LNCAP (cell line): ENCODE results near the gene IFRD1.

Source experiments
- CTCF ChIP-seq: fragments of 450-650 bp; IDR thresholded peaks from 2 replicates; pipeline ENCODE4 v1.5.1; 2017; ENCODE audit warnings: mild to moderate bottlenecking

The IFRD1 gene

GRCh38 chr7:112449902-112450806 is at the start of gene IFRD1:
Gene IFRD1 (plus strand): TSS chr7:112450460. CDS start chr7:112450689, 229 bp downstream.
- no peak for TF ChIP-seq CTCF

- TF ChIP-seq CTCF, result no peak
These were observed 45.9 kb upstream of the IFRD1 start for GRCh38 chr7:112404321-112404720.

GRCh38 chr7:112405286-112405685 is 45.0 kb upstream of the IFRD1 start:
- TF ChIP-seq CTCF, result no peak

GRCh38 chr7:112407261-112407660 is 43.0 kb upstream of the IFRD1 start:
- TF ChIP-seq CTCF, result no peak

- no peak for TF ChIP-seq CTCF
These were observed 40.2 kb upstream of the IFRD1 start for GRCh38 chr7:112410092-112410491.

GRCh38 chr7:112411186-112411795 is 39.0 kb upstream of the IFRD1 start:
- peak; percentile 86 for TF ChIP-seq CTCF

GRCh38 chr7:112414855-112415490 is 35.3 kb upstream of the IFRD1 start:
- TF ChIP-seq CTCF, result peak; percentile 78
